Raji (cell line): ENCODE data around the gene NKX3-2.

Source experiments
- POLR2A ChIP-seq: IDR thresholded peaks from 2 replicates; pipeline ENCODE4 v1.6.1; 2011; ENCODE audit warnings: low read depth, low read length, control low read depth; ENCODE audit not compliant: insufficient read depth

The NKX3-2 gene

DNA sequence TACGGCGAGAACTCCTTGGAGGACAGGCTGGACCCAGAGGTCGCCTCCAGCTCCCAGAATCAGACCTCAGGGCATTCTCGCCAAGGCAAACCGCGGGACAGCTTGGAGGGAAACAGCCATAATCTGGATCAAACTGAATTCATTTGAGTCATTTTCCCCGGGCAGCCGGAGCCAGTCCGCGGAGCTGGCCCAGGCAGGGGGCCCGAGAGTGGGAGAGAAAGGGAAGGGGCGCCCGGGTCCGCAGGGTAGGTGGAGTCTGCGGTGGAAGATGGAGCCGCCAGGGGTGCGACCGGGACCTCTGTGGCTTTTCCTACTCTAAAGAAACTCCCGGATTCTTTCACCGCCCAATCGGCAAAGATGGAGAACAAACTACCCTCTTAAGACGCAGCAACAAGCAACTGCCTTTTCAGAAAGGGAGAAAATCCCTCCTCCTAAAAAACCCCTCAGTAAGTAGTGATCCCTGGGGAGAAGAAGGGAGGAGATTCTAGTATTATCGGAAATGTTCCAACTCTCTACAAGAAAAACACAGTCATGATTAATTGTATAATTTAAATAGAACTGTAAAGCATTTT lies 5.2 kb downstream of the NKX3-2 start:
- no peak for TF ChIP-seq POLR2A

DNA sequence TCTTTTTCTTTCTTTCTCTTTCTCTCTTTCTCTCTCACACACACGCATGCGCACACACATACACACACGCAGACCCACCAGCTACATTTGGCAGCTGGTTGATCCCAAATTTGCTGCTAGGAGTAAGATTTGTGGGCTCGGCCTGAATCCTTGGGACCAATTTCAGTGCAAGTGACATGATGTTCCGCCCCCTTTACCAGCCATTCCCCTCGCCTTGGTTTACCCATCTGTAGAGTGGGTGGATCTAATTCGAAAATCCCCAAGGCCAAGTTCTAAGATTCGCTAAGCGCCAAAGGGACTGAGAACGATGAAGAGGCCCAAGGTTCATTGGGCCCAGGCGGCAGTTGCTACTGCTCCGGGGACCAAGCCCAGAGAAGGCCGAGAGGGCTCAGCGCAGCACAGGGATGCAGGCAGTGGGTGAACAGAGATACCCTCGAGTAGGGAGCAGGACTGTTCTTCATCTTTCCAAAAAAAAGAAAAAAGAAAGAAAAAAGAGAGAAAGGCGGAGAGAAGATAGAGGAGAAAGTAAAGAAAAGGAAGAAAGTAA lies 5.8 kb downstream of the NKX3-2 start:
- TF ChIP-seq POLR2A, result no peak

DNA sequence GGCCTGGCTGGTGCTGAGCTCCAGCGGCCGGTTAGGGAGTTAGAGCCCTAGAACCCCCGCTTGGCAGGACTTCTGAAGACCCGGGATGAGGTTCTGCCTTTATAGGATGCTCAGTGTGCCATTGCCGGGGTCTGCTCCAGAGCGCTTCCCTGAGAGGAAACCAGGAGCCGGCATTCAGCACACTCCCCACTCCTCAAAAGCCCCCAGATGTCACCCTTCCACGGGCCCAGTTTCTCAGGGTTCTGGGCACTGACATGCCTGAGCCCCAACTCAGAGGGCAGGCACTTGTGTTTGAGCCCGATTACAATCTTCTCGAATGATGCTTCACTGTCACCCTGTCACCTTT lies 6.5 kb downstream of the NKX3-2 start:
- TF ChIP-seq POLR2A, result no peak

DNA sequence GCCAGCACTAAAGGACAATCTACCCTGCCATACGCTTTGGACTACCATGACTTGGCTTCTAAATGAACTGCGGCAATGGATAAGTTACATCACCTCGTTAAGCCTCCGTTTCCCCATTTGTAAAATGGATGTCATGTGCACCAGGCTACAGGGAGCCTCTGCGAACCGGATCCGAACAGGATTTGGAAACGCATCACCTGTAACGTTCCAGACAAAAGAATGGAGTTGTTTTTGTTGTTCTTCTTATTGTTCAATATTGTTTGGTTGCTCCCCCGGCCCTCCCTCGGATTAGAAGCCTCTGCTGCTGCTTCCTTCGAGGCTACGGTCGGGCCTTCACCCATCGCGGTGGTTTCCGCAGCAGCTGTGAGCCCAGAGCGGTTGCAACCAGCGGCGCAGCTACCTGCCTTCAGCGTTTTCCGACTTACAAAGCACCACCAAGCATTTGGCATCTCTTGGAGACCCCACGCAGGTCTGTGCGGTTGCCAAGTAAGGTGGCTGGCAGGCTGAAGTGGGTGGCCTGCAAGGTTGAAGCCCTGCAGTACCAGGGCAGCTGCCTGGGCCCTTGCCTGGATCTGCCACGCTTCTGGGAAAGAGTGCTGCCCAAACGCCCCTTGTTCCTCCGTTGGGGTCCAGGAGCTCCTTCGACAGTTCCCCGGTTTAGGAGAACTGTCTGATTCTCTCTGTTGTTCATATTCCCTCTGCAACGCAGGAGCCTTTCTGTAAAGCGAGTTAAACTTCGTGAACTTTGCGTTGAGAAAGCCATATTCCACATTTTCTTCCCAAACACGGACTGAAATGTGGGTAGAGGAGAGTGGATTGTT lies 7.1 kb downstream of the NKX3-2 start:
- no peak for TF ChIP-seq POLR2A

DNA sequence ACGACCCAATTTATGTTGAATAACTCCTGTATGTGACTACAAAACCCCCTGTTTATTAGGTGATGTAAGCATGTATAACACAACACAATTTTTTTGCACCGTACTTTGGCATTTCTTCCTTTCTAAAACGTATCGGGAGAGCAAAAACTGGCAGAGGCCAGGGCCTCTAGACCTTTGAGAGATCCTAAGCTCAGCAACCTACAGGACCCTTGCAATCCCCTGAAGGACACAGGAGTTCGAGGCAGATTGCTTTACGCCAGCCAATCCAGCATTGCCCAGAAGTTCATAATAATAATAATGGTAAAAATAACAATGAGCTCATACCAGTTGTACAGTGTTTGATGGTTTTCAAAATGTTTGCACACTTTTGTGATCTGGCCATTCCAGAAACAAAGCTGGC lies 7.7 kb downstream of the NKX3-2 start:
- TF ChIP-seq POLR2A, result no peak

DNA sequence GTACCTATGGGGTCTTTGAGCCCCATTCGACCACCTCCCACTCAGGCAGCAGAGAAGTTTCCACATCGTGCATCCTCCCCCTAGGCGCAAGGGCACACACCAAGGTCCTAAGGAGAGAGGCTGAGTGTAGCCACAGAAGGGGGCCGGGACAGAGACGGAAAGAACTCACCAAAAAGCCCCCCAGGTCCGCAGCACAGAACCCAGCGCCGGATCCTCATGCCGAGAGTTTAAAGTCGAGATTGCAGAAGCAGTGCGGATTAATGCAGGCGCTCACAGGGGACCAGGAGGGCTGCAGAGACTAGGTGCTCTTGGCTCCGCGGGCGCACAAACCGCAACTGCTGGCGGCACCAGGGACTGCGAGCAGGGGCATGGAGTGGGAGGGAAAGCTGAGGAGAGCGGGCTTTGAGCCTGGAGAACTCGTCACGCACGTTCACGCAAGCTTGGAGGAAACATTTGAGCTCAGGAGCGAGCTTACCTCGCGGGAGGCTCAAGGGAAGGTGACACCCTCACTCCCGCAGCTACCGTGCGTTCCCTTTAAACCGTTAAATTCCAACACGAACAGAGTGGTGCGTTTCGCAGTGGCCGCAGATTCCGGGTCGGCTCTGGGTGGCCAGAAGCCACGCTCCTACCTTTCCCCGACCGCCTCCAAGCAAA lies 8.5 kb downstream of the NKX3-2 start:
- TF ChIP-seq POLR2A, result no peak

DNA sequence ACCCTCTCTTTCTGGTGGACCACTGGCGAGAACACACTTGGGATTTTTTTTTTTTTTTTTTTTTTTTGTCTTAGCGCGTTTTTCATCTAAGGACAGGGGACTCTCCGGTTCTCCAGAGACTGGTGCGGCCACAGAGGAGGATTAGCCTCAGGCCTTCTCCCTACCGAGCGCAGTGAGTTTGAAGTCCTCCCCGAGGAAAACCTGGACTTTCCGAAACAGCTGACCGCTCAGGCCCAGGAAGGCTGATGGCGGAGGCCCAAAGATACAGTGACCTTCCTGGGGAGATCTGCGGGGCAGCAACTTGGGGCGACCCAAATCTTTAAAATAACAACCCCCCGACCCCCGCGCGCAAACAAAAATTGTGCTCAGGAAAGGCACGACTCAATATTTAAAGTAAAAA lies 9.2 kb downstream of the NKX3-2 start:
- no peak for TF ChIP-seq POLR2A

DNA sequence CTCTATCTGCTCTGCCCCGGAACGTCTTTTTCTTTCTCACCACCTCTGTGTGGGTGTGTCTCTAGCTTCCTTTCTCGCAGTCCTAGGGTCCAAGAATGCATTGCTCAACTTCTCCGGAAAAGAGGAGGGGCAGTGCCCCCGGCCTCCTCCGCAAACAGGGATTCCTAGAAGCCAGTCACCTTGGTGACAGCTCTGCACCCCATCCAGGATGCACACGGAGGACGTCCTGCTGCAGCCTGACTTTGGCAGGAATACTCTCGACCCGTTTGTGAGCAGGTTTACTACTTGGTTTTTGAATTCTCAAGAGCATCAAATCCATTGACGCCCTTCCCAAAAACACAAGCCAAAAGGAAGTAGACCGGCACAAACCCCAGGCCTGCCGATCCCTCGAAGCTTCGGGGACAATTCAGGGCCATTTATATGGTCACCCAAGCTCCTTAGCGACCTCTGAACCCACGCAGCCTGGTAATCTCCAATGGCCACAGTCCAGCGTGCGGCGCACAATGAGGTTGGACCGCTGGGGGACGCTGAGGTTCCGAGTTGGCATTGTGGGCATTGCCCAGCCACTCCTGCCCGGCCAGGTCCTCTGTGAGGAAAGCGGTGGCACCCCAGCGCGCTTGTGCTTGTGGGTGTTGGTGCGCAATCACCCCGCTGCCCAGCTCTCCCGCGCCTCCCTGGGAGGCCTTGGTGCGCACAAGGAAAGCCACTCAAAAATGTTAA lies 9.8 kb downstream of the NKX3-2 start:
- TF ChIP-seq POLR2A, result no peak

DNA sequence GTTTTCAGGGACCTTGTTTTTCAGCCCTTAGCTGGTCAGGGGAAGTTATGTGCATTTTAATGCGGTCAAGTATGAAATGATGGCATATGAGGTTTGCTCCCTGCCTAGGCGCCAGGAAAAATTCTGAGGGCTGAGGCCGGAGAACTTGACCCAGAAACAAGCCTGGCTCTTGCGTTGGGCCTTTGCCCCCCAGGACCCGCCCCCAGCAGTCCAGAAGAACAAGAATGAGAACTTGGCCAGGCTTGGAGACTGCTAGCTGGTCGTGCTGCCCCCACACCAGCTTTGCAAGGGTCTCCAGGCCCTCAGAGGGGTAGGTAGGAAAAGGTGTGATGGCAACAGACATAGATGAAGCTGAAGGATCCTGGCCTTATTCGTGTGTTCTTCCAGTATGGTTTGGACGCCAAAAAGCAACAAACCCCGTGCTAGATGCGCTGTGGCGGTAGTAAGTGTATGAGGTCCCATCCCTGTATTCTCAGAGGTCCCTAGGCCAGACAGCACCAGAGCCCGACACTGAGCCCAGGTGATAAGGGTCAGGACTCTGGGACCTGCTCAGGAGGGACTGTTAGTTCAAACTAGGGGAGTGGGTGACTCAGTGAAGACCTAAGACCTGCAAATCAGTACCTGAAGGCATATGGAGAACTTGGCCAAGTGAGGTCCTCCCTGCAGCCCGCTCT lies 10.5 kb downstream of the NKX3-2 start:
- TF ChIP-seq POLR2A, result no peak

DNA sequence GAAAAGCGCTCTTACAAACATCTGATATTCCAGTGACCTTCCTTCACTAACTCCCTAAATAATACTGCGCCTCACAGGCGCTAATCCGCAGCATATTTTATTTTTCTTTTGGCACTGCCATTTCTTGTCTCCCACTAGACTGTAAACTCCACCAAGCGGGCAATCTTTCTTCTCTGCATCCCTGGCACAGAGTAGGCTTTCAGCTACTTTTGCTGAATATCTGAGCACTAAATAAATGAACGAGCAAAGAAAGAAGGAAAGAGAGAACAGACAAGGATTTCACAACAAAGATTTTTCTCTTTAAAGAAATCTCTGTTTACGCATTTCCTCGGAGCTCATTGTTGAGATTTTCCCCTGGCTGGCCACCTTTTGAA lies 12.7 kb downstream of the NKX3-2 start:
- no peak for TF ChIP-seq POLR2A

DNA sequence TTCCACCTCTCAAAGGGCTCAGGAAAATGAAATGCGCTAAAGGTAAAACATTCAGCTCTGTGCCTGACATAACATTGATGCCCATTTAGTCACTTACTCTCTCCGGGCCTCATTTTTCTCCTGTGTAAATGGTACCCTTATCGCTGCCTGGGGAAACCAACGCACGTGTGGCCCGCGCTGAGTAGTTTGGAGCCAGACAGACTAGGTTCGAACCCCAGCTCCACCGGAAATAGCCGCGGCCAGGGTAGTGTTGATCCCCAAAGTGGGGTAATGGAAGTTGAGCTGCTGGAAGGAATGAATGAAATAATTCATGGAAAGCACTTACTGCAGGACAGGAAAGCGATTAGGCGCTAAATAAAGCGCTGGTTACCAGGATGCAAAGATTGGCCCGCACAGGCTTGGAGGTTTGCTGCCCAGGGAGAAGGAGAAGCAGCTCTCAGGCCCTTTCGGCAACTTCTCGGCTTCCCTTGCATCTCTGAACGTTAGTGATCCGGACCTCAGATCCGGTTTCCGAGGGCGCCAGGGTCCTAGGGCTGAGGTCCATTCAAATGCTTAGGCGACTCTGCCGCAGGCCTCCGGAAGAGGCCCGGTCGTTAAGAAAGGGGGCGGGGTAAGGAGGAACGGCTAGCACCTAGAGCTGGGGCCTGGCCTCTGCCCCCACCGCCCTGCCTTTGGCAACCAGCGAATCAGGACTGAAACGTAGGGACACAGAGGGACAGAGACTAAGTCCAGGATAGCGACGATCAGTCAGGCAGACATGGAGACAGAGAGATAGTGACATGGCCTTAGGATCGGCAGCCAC lies 13.3 kb downstream of the NKX3-2 start:
- no peak for TF ChIP-seq POLR2A

DNA sequence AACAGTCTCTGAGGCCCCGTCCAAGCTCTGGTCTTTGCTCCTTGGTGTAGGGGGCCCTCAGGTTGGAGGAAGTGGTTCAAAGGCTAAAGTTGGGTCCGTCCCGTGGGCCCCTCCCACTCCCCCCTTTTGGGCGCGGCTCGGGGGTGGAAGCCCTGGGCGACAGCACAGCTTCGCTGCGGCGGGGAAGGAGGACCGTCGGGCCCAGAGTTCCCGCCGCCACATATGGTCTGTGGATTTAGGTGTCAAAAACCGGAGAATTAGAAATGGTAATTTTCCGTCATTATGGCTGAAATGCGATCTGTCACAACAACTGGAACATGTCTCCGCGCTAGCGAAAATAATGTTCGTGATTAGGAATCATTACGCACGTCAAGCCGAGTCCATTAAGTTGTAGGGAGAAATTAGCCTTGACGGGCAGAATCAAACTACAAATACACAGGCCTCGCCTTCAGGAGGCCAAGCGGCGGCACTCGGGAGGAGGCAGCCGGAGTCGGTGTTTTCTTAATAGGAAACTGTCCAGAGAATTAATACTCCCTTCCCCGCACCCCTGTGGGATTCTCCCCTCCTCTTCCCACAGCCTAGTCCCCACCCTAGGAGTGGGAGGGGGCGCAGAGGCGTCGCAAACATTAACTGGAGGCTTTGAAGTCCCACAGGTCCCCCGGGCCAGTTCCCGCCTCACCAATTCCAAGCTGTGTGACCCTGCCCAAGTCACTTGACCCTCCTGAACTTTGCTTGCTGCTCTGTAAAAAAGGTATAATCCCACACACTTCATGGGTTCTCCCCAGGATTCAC lies 15.0 kb downstream of the NKX3-2 start:
- TF ChIP-seq POLR2A, result no peak

DNA sequence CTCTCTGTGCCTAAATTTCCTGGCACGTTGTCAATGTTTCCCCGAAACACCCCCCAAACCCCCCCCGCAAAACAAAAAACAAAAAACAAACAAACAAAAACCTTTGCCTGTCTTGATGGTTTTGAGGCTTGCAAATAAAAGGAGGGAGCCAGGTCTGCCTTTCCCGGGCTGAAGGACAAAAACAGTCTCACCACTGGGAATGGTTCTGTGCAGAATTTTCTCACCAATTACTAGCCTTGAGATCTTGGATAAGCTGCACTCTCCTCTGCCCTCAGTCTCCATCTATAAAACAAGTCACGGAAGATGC lies 15.5 kb downstream of the NKX3-2 start:
- no peak for TF ChIP-seq POLR2A

DNA sequence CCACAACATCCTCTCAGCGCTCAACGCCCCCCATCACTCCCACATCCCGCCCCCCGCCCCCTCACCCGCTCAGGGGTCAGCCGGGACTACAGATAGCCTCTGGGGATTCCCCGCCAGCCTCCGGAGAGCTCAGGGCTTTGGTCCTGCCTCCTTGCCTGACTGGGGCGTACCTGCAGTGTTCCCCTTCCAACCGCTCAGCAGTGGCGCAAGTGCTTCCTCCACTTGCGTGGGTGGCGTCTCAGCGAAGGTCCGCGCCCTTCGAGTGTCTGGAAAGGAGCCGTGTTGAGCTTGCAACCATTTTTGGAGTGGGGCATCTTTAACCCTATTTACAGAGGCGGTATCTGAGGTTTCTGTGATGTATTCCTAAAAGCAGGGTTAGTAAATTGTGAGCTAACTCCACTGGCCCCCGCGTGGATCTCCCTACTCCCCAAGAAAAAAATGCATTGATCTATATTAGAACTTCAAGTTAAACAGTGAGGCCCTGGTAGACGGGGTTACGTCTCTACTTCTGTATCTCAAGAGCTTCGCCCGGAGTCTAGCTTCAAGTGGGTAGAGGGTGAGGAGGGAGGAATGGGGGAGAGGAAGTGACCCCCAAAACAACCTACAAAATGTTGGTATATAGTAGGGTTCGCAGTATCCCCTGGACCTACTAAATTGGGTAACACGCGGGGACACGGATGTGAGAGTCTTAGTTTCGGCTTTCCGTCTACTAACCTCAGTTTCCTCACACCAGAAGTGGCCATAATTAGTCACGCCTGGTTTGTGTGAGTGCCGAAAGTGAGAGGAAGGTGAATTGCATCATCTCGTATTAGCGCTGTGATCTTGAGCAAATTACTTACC lies 16.1 kb downstream of the NKX3-2 start:
- no peak for TF ChIP-seq POLR2A
